ENCODE results near the gene CARHSP1.
"Not testable (repeated sequence)": the region's sequence is repeated elsewhere in the genome, so short reads cannot be mapped to it uniquely, and the experiment has no call there.

CARHSP1 gene

DNA sequence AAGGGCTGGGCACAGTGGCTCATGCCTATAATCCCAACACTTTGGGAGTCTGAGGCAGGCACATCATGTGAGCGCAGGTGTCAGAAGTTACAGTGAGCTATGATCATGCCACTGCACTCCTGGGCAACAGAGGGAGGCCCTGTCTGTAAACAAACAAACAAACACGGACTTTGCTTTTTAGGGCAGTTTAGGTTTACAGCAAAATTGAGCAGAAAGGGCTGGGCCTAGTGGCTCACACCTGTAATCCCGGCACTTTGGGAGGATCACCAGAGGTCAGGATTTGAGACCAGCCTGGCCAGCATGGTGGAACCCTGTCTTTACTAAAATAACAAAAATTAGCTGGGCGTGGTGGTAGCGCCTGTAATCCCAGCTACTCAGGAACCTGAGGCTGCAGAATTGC is 3.3 kb upstream of the CARHSP1 start:
- DNase-seq (ENCODE audit: low read depth, low spot score): no peak

DNA sequence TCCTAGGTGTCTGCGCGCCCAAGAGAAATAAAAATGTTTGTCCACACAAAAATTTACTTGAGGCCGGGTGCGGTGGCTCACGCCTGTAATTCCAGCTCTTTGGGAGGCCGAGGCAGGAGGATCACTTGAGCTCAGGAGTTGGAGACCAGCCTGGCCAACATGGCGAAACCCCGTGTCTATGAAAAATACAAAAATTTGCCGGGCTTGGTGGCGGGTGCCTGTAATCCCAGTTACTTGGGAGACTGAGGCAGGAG is 1.1 kb upstream of the CARHSP1 start:
- not testable (repeated sequence) for DNase-seq (ENCODE audit: low read depth, low spot score)

DNA sequence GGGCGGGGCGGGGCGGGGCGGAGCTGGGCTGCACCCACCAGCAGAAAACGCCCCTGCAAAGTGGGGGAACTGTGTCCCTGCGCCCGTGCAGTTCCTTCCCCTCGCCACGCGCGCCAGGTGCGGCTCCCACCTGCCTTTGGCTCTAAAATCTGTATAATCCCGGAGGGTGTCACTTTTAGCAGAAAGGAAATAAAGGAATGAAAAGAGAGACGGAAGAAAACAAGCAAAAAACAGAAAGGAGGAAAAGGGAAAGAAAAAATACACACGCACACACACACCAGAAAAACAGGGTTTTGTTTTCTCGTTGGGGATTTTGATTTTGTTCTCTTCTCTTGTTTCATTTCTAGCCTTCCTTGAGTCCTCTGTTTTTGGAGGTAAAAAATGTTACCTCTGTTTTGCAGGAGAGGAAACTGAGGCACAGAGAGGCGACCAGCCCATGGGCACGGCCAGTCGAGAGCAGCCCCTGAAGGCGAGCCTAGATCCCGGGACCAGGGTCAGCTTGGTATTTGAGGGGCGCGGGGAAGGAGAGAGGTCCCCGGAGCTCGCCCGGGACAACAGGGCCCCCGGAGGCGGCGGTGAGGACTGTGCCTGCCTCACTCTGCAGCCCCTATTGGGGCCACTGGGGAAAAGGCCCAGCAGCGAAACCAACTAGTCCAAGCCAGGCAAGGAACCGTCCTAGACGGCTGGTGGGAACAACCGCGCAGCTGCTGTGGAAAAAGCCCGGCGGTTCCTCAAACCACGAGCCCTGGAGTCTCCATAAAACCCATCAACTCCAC is 594 bp upstream of the CARHSP1 start:
- DNase-seq (ENCODE audit: low read depth, low spot score): no peak

DNA sequence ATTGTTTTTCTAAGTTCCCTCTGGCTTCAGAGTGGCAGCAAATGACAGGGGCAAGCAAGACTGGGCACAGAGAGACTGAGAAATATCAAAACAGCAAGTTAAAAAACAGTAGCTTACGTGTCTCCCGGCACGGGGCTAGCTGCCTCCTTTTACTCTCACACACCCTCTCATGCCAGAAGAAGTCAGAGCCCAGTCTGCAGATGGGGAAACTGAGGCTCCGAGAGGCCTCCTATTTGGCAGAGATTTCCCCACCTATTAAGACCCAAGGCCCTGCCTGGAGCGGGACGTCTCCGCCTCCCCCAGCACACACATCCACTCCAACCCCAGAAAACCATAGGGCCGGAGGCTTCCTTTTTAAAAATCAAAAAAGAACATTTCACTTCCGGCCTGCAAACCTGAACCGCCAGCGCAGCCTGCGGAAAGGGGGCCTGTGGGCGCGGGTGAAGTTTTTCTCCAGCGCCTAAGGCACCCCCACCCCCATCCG is 832 bp downstream of the CARHSP1 start:
- no peak for DNase-seq (ENCODE audit: low read depth, low spot score)

DNA sequence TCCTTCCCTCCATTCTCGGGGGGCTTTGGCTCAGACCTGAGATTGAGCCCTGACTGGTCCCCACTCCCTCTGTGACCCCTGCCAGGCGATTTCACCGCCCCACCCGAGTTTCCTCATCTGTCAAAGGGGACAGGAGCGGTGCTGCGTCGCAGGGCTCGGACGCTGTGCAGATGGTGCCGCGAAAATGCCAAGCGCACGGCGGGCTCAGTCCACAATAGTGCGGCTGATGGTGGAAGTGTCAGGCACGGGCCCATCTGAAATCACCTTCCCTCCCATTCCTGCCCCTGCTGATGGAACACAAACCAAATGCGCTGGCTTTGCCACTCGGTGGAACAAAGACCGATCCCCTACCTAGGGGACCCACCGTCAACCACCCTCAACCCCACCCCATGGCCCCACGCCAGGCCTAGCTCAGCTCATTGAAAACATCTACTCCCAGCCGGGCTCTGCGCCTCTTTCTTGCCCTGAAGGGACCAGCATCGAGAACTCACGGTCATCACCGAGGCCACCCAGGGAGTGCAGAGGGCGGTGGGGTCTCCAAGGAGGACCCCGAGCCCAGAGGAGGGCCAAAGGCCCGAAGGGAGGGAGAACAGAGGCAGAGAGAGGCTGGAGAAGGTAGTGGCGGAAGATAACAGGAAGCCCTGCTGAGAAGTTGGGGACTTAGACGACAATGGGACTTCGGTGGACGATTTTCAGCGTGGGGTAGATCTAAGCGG is 1.4 kb downstream of the CARHSP1 start:
- no peak for DNase-seq (ENCODE audit: low read depth, low spot score)

DNA sequence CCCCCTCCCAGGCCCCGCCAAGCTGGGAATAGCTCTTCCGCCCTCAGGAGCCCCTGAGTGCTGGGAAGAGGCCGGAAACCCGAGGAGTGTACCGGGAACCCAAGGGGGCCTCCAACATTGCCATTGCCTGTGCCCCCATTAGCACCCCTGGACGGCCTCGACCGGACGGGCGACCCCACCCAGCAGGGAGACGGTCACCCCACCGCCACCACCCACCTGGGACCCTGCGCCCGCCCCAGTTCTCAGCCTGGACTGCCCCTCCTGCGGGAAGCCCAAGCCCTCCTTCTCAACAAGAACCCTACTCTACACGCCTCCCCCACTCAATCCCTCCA is 2.0 kb downstream of the CARHSP1 start:
- no peak for DNase-seq (ENCODE audit: low read depth, low spot score)

DNA sequence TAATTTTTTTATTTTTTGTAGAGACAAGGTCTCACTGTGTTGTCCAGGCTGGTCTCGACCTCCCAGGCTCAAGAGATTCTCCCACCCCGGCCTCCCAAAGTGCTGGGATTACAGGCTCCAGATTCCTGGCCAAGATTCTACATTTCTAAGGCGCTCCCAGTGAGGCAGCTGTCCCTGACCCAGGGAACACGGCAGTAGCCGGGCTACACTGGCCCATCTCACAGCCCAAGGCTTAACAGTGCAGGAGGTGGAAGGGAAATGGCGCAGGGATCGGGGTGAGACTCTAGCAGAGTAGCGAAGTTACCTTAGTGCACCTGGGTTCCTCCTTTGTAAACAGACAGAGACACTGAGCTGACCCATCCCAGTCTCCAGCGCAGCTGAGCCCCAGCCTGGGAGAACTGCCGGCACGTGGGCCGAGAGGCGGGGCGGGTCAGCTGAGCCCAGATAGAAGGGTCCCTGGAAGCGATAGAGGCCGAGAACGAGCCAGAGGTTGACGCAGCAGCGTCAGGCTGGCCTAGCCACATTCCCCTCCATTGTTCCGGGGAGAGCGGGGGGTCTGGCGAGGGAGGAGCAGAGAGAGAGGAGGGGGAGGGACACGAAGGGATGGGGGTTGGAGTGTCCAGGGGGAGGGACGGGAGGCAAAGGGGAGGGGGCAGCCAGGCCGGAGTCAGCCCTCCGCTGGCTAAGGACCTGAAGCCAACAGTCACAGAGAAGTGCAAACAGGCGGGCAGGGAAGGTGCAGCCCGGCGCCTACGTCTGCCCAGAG is 2.5 kb downstream of the CARHSP1 start:
- peak; percentile 78 for DNase-seq (ENCODE audit: low read depth, low spot score)

DNA sequence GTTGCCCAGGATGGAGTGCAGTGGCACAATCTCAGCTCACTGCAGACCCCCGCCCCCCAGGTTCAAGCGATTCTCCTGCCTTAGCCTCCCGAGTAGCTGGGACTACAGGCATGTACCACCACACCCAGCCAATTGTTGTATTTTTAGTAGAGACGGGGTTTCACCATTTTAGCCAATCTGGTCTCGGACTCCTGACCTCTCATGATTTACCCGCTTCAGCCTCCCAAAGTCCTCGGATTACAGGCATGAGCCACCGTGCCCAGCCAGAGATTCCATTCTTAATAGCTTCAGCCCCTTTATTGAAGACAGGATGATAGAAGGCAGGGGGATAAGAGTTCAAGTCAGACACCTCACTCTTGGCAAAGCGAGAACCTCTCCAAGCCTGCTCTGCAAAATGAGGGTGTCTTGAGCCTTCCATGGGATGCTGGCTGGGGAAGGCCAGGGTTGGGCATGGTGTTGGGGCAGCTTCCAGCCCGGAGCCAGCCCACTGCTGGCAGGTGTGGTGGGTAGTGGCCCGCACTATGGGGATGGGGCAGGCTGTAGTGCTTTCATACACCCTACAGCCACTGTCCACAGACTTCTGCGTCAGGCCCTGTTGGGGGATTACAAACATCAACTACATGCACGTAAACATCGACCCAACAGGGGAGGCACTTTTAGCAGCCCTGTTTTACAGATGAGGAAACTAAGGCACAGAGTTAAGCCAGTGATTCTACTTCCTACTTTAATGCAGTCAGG is 3.5 kb downstream of the CARHSP1 start:
- DNase-seq (ENCODE audit: low read depth, low spot score): no peak

DNA sequence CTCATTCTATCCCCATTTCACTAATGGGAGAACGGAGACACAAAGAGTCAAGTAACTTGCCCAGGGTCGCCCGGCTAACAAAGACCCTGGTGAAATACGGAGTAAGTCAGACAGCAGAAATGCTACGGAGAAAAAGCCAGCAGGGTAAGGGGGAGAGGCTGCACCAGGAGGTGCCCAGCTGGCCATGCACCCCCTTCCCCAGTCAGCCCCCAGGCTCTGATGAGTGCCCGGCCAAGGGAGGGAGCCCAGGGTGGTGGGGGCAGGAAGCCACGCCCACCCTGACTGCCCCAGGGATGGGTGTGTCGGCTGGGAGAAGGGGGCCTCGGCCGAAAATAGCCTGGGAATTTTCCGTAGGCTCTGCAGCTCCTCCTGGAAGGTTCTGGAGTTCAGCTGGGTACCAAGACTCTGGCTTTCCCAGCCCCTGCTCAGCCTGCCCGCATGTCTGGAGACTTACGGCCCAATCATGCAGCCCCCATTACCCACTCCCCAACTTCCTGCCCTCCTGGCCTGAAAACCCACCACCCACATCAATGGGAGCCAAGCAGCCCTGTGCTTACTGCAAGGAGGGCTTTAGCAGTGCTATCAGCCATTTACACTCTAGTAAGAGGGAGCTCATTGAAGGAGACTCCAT is 4.2 kb downstream of the CARHSP1 start:
- no peak for DNase-seq (ENCODE audit: low read depth, low spot score)

DNA sequence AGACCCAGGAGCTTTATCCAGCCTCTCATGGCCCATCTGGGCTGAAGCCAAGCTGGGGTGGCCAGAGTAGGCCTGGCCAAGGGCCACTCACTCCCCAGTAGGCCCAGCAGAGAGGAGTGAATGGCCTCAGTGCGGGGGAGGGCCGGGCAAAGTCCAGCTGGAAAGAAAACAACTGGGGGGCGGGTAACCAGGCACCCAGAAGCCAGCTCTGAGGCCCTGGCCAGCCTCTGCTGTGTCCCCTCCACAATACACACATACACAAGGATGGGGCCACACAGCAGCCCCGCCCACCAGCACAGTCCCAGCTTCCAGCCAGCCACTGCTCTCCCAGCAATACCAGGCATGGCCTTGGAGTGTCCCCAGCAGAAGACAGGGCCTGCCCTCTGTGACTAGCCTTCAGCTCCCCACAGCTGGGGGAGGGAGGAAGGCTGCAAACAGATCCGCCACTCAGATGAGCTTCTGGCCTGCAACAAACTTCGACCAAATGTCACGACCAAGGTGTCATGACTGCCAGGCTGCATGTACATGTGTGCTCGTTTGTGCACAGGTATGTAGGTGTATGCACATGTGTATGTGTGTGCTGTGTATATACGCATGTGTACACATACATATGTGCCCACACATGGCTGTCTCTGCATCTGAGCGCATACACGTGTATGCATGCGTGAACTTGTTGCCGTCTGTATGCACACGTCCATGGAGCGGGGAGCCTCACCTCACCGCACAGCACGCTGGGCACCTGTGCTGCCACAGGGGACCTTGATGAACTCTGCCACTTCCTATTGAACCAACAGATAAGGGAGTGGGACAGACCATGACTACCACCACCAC is 5.0 kb downstream of the CARHSP1 start:
- DNase-seq (ENCODE audit: low read depth, low spot score): no peak

DNA sequence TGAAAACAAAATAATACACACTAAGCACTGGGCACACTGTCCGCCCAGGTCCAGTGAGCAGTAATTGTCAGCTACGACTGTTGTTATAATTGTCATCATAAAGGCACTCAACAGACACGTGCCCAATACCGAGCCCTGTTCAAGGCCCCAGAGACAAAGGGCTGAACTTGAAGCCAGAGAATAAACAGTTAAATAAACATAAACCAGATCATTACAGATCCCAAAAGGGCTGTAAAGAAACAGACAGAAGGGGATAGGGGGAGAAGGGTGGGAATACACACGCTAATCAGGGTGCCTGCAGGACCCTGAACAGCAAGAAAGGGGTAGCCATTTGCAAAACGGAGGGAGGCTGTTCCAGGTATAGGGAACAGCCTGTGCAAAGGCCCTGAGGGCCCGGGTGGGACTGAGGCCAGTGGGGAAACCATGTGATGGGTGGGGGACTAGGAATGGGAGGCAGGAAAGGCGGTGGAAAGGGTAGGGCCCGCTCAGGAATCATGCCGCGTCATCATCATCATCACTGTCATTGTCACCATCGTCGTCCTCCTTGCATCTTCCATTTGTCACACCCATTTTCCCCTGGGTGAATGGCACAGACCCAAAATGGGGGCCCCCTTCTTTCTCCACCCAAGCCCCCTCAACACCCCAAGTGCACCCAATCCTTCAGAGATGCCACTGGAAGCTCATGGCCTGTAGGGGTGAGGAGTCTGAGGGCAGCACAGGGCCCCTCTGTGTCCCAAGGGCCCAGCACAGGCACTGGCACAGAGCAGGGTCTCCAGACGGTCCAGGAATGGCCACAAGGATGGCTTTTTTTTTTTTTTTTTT is 6.3 kb downstream of the CARHSP1 start:
- no peak for DNase-seq (ENCODE audit: low read depth, low spot score)

DNA sequence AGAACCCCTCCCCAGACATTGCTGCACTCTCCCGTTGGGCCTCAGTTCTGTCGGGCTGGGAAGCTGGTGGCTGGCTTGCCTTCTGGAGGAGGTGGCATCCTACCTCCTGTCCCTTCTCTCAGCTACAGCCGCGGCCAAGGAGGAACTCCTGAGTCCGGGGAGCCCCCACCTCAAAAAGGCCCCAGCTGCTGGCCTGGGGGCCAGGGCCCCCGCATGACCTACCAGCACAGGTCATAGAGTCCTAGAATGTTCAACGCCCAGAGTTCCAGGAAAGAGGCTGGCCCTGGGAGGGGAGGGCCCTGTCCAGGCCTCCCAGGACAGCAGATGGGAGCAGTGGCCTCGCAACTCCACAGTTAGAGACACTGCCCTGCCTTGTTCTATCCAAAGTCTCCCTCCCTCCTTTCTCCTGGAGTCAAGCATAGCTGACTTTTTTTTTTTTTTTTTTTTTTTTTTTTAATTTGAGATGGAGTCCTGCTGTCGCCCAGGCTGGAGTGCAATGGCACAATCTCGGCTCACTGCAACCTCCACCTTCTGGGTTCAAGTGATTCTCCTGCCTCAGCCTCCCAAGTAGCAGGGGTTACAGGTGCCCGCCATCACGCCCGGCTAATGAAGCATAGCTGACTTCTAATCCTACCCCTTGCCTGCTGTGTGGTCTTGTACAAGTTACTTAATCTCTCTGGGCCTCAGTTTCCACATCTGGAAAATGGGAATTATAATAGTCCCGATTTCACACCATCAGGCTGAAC is 7.1 kb downstream of the CARHSP1 start:
- no peak for DNase-seq (ENCODE audit: low read depth, low spot score)

DNA sequence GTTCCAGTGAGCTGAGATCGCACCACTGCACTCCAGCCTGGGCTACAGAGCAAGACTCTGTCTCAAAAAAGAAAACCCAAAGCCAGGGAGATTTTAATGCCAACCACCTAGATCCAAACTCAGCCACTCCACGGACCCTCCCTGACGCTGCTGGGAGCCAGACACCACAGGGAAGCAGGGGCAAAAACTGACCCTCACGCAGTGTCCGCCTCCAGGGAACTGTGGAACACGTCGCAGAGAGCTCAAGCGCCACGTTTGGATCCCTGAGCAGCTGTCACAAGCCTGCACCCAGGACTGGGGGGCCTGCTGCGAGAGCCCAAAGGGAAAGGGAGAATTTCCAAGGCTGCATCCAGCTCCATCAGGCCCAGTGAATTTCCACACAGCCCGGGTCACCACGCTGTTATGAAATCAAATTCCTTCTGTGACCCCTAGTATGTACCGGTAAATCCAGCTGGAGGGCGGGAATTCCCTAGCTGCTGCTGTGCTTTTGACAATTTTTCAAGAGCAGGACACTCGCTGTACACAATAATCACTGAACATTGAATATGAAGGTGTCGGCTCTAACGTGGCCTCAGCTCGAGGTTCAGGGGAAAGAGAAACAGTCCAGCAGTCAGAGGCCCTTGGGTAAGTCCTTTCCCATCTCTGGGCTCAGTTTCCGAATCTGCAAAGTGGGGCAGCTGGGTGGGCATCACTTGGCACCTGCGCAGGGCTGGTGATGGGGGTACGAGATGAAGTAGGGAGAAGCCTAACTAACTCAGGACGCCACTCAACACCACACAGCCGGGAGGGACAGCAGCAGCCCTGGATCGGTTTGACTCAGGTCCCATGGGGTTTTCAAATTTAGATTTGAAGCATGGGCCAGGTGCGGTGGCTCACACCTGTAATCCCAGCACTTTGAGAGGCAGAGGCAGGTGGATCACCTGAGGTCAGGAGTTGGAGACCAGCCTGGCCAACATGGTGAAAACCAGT is 8.6 kb downstream of the CARHSP1 start:
- no peak for DNase-seq (ENCODE audit: low read depth, low spot score)

DNA sequence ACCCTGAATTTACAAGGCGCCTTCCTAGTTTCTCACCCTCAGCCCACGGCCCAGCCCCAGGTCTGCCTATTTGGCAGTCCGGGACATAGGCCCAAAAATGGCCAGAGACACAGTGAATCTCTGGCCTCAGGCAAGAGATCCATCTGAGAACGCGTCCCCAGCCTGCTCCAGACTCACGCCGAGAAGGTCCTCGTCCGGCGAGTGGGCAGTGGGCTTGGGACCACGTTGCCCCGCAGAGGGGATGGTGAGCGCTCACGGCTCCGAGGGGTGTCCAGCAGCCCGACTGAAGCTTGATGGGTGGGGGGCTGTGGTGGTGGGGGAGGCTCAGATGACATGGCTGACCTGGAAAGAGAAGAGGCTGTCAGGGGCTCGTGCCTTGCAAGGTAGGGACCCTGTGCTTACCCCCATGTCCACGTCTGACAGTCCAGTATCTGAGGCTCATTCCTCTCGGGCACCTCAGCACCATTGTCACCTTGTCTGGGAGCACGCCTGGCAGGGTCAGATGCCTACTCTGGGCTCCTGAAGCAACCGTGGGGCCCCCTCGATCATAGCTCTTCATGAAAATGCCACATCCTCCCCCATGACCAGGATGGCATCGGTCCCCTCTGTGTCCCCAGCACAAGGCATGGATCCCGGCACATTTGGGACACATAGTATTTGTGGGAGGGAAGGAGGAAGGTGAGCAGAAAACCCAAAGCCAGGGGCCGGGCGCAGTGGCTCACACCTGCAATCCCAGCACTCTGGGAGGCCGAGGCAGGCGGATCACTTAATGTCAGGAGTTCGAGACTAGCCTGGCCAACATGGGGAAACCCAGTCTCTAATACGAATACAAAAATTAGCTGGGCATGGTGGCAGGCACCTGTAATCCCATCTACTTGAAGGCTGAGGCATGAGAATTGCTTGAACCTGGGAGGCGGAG is 9.6 kb downstream of the CARHSP1 start:
- DNase-seq (ENCODE audit: low read depth, low spot score): no peak

DNA sequence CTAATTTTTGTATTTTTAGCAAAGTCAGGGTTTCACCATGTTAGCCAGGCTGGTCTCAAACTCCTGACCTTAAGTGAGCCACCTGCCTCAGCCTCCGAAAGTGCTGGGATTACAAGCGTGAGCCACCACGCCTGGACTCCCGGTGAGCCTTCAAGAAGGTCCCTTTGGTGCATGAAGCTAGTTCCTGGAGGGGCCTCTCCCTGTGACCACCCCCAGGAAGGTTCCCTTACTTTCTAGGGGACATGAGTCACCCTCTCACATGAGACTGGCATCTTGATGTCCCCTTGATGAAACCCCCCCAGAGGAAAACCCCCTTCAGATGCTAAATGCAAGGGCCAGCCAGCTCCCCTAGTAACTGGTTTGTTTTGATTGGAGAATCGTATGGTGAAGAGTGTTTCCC is 12.8 kb downstream of the CARHSP1 start:
- no peak for DNase-seq (ENCODE audit: low read depth, low spot score)

DNA sequence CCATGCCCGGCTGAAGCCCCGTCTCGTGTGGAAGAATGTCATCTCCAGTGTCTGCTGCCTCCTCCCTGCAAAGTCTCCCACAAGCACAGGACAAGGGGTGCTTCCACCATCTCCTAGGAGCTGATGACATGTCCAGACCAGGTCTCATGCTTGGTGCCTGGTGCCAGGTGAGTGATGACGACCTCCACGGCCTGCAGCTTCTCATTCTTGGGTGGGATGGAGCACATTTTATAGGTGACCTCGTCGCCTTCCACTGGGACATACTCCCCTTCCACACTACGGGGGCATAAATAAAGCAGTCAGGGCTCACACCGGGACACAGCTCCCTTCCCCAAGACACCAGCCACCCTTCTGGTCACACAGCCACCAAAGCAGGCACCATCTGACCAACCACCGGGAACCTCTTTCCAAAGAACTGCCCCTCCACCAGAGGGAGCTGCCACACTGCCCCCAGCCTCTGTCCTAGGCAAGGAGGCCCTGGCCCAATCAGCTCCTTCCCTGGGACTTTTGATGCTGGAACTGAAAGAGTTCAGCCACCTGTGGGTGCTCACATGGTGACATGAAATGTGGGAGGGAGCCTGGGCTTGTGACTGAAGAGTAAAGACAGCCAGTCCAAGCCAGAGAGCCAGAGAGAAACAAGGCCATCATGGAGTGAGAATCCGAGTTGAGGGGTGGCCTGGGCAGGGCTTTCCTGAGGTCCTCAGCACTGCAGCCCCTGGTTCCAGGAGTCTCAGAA is 13.6 kb downstream of the CARHSP1 start:
- no peak for DNase-seq (ENCODE audit: low read depth, low spot score)

All from iPS DF 19.7 (cell line).